K562 (cell line): ENCODE data around the gene TYROBP. TPM values are rescaled to one million over a fixed set of nuclear protein-coding genes. Genes with fewer than 3 reads are reported as not detected.

Experiments used
- ATAC-seq: fragments of 200-7000 bp; cut with Tn5 transposase; 3 replicates; pipeline ENCODE4 v1.9.1; 2020; ENCODE audit warnings: moderate library complexity
- BruUV-seq: library from RNA; stranded (reverse); fragments of 400-500 nt; replicated peaks from 2 replicates; lab custom pipeline; 2021; lab: Mats Ljungman, UMichigan
- CTCF ChIA-PET: fragments of 300-600 bp; formaldehyde crosslinking; extraction: SDS; loops from one replicate; lab custom pipeline; 2021; ENCODE audit warnings: low intra/inter-chr PET ratio; lab: Yijun Ruan, JAX
- POLR2A ChIA-PET: fragments of 300-600, 350-650 bp; sonication (Branson Sonifier 250); formaldehyde crosslinking; extraction: SDS; loops from one replicate; lab custom pipeline; 2021; ENCODE audit warnings: antibody characterized with exemption, inconsistent platforms; lab: Yijun Ruan, JAX
- DNase-seq, 4 experiments: peaks; one replicate each; pipeline versions ENCODE4 v3.0.0 to v3.0.0-alpha.2; 2011 to 2018; ENCODE audit warnings: low spot score in 3 of 4, mixed read lengths in 3 of 4; ENCODE audit errors: extremely low read depth in 1 of 4
- FAIRE-seq: peaks from 2 replicates; lab custom pipeline; 2011; peaks lifted over from hg19 to GRCh38; lab: Jason Lieb, UNC
- H2AFZ ChIP-seq: 2 replicates; pipeline ENCODE4 v1.6.0; 2011; ENCODE audit warnings: low read depth, low read length, control low read depth, inconsistent platforms
- H3K27ac ChIP-seq: fragments of 200-600 bp; 3 replicates; pipeline ENCODE4 v1.8.0; 2011; ENCODE audit warnings: low read depth, mild to moderate bottlenecking, control low read depth, inconsistent platforms, low read length, moderate library complexity, mixed read lengths; ENCODE audit errors: extremely low read depth
- H3K27me3 ChIP-seq, 2 experiments: fragments of 300-600 bp in 1 of 2; 2 replicates in 1 of 2; 3 replicates in 1 of 2; pipeline versions ENCODE4 v1.6.0 to v1.8.0; 2011; ENCODE audit warnings: inconsistent platforms in 2 of 2, low read length in 2 of 2, mild to moderate bottlenecking in 1 of 2, mixed read lengths in 1 of 2, moderate library complexity in 1 of 2; ENCODE audit not compliant: control insufficient read depth in 2 of 2, insufficient read depth in 2 of 2
- H3K36me3 ChIP-seq: fragments of 300-600 bp; 3 replicates; pipeline ENCODE4 v1.8.0; 2011; ENCODE audit warnings: mild to moderate bottlenecking, low read length, inconsistent platforms; ENCODE audit not compliant: control insufficient read depth, insufficient read depth
- H3K4me1 ChIP-seq, 2 experiments: fragments of 200-600 bp in 1 of 2; replicated peaks in 1 of 2; 2 replicates in 1 of 2; 3 replicates in 1 of 2; pipeline versions ENCODE4 v1.5.1 to v1.8.0; 2011; ENCODE audit warnings: inconsistent platforms in 2 of 2, low read length in 2 of 2, mild to moderate bottlenecking in 1 of 2, mixed read lengths in 1 of 2, moderate library complexity in 1 of 2; ENCODE audit not compliant: control insufficient read depth in 2 of 2, insufficient read depth in 2 of 2
- H3K4me2 ChIP-seq: 2 replicates; pipeline ENCODE4 v1.6.1; 2011; ENCODE audit warnings: low read length, control low read depth, inconsistent platforms, mixed read lengths; ENCODE audit not compliant: insufficient read depth
- H3K4me3 ChIP-seq: fragments of 200-600 bp; sonication (generic), shearing (Covaris generic); 2 replicates; pipeline ENCODE4 v1.5.1; 2016; ENCODE audit warnings: control low read depth, inconsistent platforms
- H3K79me2 ChIP-seq: fragments of 200-600 bp; 3 replicates; pipeline ENCODE4 v1.8.0; 2011; ENCODE audit warnings: low read length, inconsistent platforms; ENCODE audit not compliant: control insufficient read depth, insufficient read depth
- H3K9ac ChIP-seq, 2 experiments: 2 replicates each; pipeline versions ENCODE4 v1.6.0 to v1.6.1; 2011; ENCODE audit warnings: low read depth in 2 of 2, low read length in 2 of 2, control low read depth in 1 of 2, inconsistent platforms in 1 of 2, mild to moderate bottlenecking in 1 of 2, mixed read lengths in 1 of 2; ENCODE audit not compliant: insufficient read depth in 1 of 2
- H3K9me1 ChIP-seq: one replicate; pipeline ENCODE4 v1.6.0; 2011; ENCODE audit warnings: inconsistent platforms, mild to moderate bottlenecking, low read length, moderate library complexity; ENCODE audit not compliant: control insufficient read depth, insufficient read depth
- H3K9me3 ChIP-seq: replicated peaks from 2 replicates; pipeline ENCODE4 v1.5.1; 2011; ENCODE audit warnings: low read depth, low read length, inconsistent platforms; ENCODE audit not compliant: control insufficient read depth, insufficient read depth
- H4K20me1 ChIP-seq: replicated peaks from 2 replicates; pipeline ENCODE4 v1.6.1; 2011; ENCODE audit warnings: low read length, inconsistent platforms, mixed read lengths; ENCODE audit not compliant: control insufficient read depth, insufficient read depth
- ASH1L ChIP-seq: fragments of 450-650 bp; IDR thresholded peaks from 2 replicates; pipeline ENCODE4 v1.6.1; 2018; ENCODE audit warnings: borderline replicate concordance, mild to moderate bottlenecking, low read depth; ENCODE audit not compliant: partially characterized antibody
- DACH1 ChIP-seq: fragments of 450-650 bp; IDR thresholded peaks from 2 replicates; pipeline ENCODE4 v1.6.1; 2018; ENCODE audit not compliant: partially characterized antibody
- FOXA3 ChIP-seq, 2 experiments: fragments of 450-650 bp in 1 of 2; sonication (generic) in 1 of 2; formaldehyde crosslinking; IDR thresholded peaks in 1 of 2; conservative IDR thresholded peaks in 1 of 2; 2 replicates each; pipeline versions ENCODE4 v1.4.0 to v1.8.0; 2020 to 2022; ENCODE audit warnings: mild to moderate bottlenecking in 2 of 2, missing genetic modification reagents in 1 of 2
- GTF2E2 ChIP-seq: fragments of 200-800 bp; sonication (Bioruptor generic); IDR thresholded peaks from 2 replicates; pipeline ENCODE4 v1.6.1; 2016; ENCODE audit warnings: missing genetic modification characterization, missing compliant biosample characterization
- IFI16 ChIP-seq: fragments of 250-450 bp; sonication (Bioruptor Pico); IDR thresholded peaks from 2 replicates; pipeline ENCODE4 v2.1.2; 2022; ENCODE audit warnings: mild to moderate bottlenecking, inconsistent platforms
- JUND ChIP-seq, 2 experiments: IDR thresholded peaks; 2 replicates in 1 of 2; 3 replicates in 1 of 2; pipeline ENCODE4 v1.6.1; 2011; ENCODE audit warnings: borderline replicate concordance in 2 of 2, low read depth in 2 of 2, low read length in 2 of 2, improper control_type of control experiment in 1 of 2, missing biosample characterization in 1 of 2, missing genetic modification characterization in 1 of 2, missing genetic modification reagents in 1 of 2
- KDM1A ChIP-seq, 2 experiments: fragments of 450-650 bp; IDR thresholded peaks; 2 replicates each; pipeline ENCODE4 v1.6.1; 2016; ENCODE audit warnings: mild to moderate bottlenecking in 2 of 2
- SRSF7 ChIP-seq: fragments of 200-400 bp; formaldehyde crosslinking; optimal IDR thresholded peaks from 2 replicates; pipeline ENCODE3; 2017; ENCODE audit warnings: mild to moderate bottlenecking, low read depth, low read length
- WGBS: fragments of 100-300 bp; shearing (Covaris generic); methylation state at CpG from one replicate; pipeline ENCODE4 v1.1.6; 2016; ENCODE audit warnings: low coverage, mixed read lengths; ENCODE audit not compliant: insufficient coverage; ENCODE audit errors: missing lambda C conversion rate; 5-methylcytosine and 5-hydroxymethylcytosine counted together
- in situ Hi-C: fragments of 300-500 bp; cut with MboI; formaldehyde crosslinking; loops from 4 replicates; pipeline ENCODE4 v1.15.0; 2018; ENCODE audit warnings: inconsistent platforms, mixed read lengths
- intact Hi-C: fragments of 100-400 bp; cut with micrococcal nuclease; formaldehyde crosslinking; loops from 2 replicates; pipeline ENCODE4 v1.14.2; 2022
- polyA plus RNA-seq, 8 experiments: library from polyadenylated mRNA; depleted of rRNA in 4 of 8; stranded (reverse) in 5 of 8; unstranded in 3 of 8; fragments of >200 nt; fragmentation: Nextera tagmentation in 2 of 8; fragmentation: Illumina TruSeq in 1 of 8; extraction: Ambion mirVana in 2 of 8; extraction: Trizol in 1 of 8; gene quantifications; 2 replicates each; pipeline versions ENCODE4 v1.2.1 to v1.2.3, GENCODE V29; 2011 to 2014; ENCODE audit warnings: inconsistent platforms in 1 of 8, missing spikeins in 1 of 8
- total RNA-seq, 7 experiments: library from RNA; depleted of rRNA in 6 of 7; stranded (reverse); fragments of >200 nt in 6 of 7; fragmentation: Illumina TruSeq in 2 of 7; extraction: Trizol in 2 of 7; gene quantifications; 2 replicates each; pipeline versions ENCODE4 v1.2.1 to v1.2.3, GENCODE V29; 2011 to 2021; ENCODE audit warnings: low replicate concordance in 1 of 7
- TF ChIP-seq, protein P1 (sequence below): fragments of 450-650 bp; IDR thresholded peaks from 2 replicates; pipeline ENCODE4 v1.6.1; 2016; ENCODE audit warnings: mild to moderate bottlenecking, moderate library complexity
- TF ChIP-seq, protein P2 (sequence below): fragments of 450-650 bp; formaldehyde crosslinking; IDR thresholded peaks from 2 replicates; pipeline ENCODE4 v1.4.0; 2022; ENCODE audit warnings: mild to moderate bottlenecking, moderate library complexity

TYROBP gene
- total and polyA plus RNA-seq, 9 of the 15 experiments (the other 6 are each of a cell fraction or from before 2014, with no cell fraction given), result 0.72 to 8.2 (median 2.4) TPM

DNA sequence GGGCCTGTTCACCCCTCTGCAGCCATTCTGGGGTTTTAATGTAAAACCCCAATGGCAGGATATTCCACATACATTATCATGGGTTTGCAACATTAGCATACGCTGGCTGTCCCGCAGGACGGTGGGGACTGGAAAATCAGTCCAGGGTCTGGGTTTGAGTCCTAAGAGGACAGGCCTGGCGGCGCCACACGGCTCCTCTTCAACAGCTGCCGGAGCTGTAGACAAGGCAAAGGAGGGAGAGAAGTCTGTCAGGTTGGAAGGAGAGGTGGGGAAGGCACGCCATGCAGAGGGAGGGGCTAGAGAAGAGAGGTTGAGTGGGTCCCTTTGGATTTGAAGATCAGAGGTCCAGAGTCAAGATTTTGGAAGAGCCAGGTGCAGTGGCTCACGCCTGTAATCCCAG is 19.7 kb downstream of the TYROBP start:
- FAIRE-seq (no peak), ATAC-seq (no peak), DNase-seq (no peak)
- no TSS peak for BruUV-seq
- ChIA-PET CTCF (no interaction called here), POLR2A (interaction anchor here (0.5 kb wide), 1 partner anchor 35 kb away, joined by 3 read pairs; no protein-coding TSS in a partner anchor)
- Histone ChIP-seq H3K27me3 (no peaks in the 10 kb centered on the region), H3K27ac (no peak overlapping the region), H3K9me3 (no peaks in the 10 kb centered on the region), H2AFZ (no peak overlapping the region), H3K4me3 (no peak overlapping the region), H3K9ac (no peak overlapping the region), H3K36me3 (peaks cover 32% of the 10 kb centered on the region; the same call in 2 of the 3 replicates), H3K9me1 (no peaks in the 10 kb centered on the region), H3K79me2 (no peaks in the 10 kb centered on the region), H3K4me1 (peaks cover 0 to 5% of the 10 kb centered on the region in 2 experiments; a peak in 1 of 5 replicates), H3K4me2 (no peak overlapping the region), H4K20me1 (no peaks in the 10 kb centered on the region)
- intact Hi-C loops (no loop called here), in situ Hi-C loops (loop anchor here (5.0 kb wide), 1 partner anchor 44 kb away; no protein-coding TSS in a partner anchor)
- 86% methylated on average over 9 of the region's 9 CpGs for WGBS
- TF ChIP-seq GTF2E2 (tag), result no peak
- no peak for TF ChIP-seq IFI16 (CRISPR knock-in tag)
- no peak for TF ChIP-seq KDM1A (IDR thresholded peaks at IDR 0.05)
- no peak for TF ChIP-seq JUND (IDR thresholded peaks at IDR 0.05; ENCODE audit: borderline replicate concordance, low read depth, low read length)
- no peak for TF ChIP-seq JUND (tag; IDR thresholded peaks at IDR 0.05; ENCODE audit: borderline replicate concordance, low read depth, low read length)
- TF ChIP-seq, protein P1, sequence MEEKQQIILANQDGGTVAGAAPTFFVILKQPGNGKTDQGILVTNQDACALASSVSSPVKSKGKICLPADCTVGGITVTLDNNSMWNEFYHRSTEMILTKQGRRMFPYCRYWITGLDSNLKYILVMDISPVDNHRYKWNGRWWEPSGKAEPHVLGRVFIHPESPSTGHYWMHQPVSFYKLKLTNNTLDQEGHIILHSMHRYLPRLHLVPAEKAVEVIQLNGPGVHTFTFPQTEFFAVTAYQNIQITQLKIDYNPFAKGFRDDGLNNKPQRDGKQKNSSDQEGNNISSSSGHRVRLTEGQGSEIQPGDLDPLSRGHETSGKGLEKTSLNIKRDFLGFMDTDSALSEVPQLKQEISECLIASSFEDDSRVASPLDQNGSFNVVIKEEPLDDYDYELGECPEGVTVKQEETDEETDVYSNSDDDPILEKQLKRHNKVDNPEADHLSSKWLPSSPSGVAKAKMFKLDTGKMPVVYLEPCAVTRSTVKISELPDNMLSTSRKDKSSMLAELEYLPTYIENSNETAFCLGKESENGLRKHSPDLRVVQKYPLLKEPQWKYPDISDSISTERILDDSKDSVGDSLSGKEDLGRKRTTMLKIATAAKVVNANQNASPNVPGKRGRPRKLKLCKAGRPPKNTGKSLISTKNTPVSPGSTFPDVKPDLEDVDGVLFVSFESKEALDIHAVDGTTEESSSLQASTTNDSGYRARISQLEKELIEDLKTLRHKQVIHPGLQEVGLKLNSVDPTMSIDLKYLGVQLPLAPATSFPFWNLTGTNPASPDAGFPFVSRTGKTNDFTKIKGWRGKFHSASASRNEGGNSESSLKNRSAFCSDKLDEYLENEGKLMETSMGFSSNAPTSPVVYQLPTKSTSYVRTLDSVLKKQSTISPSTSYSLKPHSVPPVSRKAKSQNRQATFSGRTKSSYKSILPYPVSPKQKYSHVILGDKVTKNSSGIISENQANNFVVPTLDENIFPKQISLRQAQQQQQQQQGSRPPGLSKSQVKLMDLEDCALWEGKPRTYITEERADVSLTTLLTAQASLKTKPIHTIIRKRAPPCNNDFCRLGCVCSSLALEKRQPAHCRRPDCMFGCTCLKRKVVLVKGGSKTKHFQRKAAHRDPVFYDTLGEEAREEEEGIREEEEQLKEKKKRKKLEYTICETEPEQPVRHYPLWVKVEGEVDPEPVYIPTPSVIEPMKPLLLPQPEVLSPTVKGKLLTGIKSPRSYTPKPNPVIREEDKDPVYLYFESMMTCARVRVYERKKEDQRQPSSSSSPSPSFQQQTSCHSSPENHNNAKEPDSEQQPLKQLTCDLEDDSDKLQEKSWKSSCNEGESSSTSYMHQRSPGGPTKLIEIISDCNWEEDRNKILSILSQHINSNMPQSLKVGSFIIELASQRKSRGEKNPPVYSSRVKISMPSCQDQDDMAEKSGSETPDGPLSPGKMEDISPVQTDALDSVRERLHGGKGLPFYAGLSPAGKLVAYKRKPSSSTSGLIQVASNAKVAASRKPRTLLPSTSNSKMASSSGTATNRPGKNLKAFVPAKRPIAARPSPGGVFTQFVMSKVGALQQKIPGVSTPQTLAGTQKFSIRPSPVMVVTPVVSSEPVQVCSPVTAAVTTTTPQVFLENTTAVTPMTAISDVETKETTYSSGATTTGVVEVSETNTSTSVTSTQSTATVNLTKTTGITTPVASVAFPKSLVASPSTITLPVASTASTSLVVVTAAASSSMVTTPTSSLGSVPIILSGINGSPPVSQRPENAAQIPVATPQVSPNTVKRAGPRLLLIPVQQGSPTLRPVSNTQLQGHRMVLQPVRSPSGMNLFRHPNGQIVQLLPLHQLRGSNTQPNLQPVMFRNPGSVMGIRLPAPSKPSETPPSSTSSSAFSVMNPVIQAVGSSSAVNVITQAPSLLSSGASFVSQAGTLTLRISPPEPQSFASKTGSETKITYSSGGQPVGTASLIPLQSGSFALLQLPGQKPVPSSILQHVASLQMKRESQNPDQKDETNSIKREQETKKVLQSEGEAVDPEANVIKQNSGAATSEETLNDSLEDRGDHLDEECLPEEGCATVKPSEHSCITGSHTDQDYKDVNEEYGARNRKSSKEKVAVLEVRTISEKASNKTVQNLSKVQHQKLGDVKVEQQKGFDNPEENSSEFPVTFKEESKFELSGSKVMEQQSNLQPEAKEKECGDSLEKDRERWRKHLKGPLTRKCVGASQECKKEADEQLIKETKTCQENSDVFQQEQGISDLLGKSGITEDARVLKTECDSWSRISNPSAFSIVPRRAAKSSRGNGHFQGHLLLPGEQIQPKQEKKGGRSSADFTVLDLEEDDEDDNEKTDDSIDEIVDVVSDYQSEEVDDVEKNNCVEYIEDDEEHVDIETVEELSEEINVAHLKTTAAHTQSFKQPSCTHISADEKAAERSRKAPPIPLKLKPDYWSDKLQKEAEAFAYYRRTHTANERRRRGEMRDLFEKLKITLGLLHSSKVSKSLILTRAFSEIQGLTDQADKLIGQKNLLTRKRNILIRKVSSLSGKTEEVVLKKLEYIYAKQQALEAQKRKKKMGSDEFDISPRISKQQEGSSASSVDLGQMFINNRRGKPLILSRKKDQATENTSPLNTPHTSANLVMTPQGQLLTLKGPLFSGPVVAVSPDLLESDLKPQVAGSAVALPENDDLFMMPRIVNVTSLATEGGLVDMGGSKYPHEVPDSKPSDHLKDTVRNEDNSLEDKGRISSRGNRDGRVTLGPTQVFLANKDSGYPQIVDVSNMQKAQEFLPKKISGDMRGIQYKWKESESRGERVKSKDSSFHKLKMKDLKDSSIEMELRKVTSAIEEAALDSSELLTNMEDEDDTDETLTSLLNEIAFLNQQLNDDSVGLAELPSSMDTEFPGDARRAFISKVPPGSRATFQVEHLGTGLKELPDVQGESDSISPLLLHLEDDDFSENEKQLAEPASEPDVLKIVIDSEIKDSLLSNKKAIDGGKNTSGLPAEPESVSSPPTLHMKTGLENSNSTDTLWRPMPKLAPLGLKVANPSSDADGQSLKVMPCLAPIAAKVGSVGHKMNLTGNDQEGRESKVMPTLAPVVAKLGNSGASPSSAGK, result no peak
- no peak for TF ChIP-seq DACH1
- no peak for TF ChIP-seq SRSF7
- TF ChIP-seq, protein P2, sequence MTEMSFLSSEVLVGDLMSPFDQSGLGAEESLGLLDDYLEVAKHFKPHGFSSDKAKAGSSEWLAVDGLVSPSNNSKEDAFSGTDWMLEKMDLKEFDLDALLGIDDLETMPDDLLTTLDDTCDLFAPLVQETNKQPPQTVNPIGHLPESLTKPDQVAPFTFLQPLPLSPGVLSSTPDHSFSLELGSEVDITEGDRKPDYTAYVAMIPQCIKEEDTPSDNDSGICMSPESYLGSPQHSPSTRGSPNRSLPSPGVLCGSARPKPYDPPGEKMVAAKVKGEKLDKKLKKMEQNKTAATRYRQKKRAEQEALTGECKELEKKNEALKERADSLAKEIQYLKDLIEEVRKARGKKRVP (CRISPR knock-in tag), result no peak
- TF ChIP-seq ASH1L, result no peak
- no peak for TF ChIP-seq FOXA3 (CRISPR knock-in tag; conservative IDR thresholded peaks at IDR 0.05 in 1 of 2, IDR thresholded peaks at IDR 0.05 in 1 of 2)
